ENCODE results near the gene CELF2.

The CELF2 gene

GRCh38 chr10:11272915-11273389 is 255.3 kb downstream of the CELF2 start:
- TF ChIP-seq FOXP2 (optimal IDR thresholded peaks at IDR 0.05; ENCODE audit: borderline replicate concordance, extremely low read depth, extremely low read length, insufficient read depth) (no peak), SIN3A (IDR thresholded peaks at IDR 0.05; ENCODE audit: borderline replicate concordance, insufficient read depth, low read length) (no peak), TAF1 (IDR thresholded peaks at IDR 0.05; ENCODE audit: borderline replicate concordance, insufficient read depth, low read length) (no peak), POLR2AphosphoS5 (IDR thresholded peaks at IDR 0.05; ENCODE audit: low read depth, low read length) (no peak), REST (IDR thresholded peaks at IDR 0.05; ENCODE audit: insufficient read depth in 1 of 2, low read depth in 2 of 2, low read length in 2 of 2) (no peak)

- TF ChIP-seq TAF1 (IDR thresholded peaks at IDR 0.05; ENCODE audit: borderline replicate concordance, insufficient read depth, low read length) (no peak), SIN3A (IDR thresholded peaks at IDR 0.05; ENCODE audit: borderline replicate concordance, insufficient read depth, low read length) (no peak)
These were observed 256.8 kb downstream of the CELF2 start for GRCh38 chr10:11274452-11274851.

GRCh38 chr10:11275651-11276050 is 258.0 kb downstream of the CELF2 start:
- TF ChIP-seq REST (IDR thresholded peaks at IDR 0.05; ENCODE audit: insufficient read depth in 1 of 2, low read depth in 2 of 2, low read length in 2 of 2) (no peak), TAF1 (IDR thresholded peaks at IDR 0.05; ENCODE audit: borderline replicate concordance, insufficient read depth, low read length) (no peak), SIN3A (IDR thresholded peaks at IDR 0.05; ENCODE audit: borderline replicate concordance, insufficient read depth, low read length) (no peak), FOXP2 (optimal IDR thresholded peaks at IDR 0.05; ENCODE audit: borderline replicate concordance, extremely low read depth, extremely low read length, insufficient read depth) (no peak), POLR2AphosphoS5 (IDR thresholded peaks at IDR 0.05; ENCODE audit: low read depth, low read length) (no peak)

GRCh38 chr10:11276449-11276990 is 258.8 kb downstream of the CELF2 start:
- TF ChIP-seq REST (IDR thresholded peaks at IDR 0.05; ENCODE audit: insufficient read depth in 1 of 2, low read depth in 2 of 2, low read length in 2 of 2), result no peak
- TF ChIP-seq FOXP2 (optimal IDR thresholded peaks at IDR 0.05; ENCODE audit: borderline replicate concordance, extremely low read depth, extremely low read length, insufficient read depth), result no peak
- TF ChIP-seq TAF1 (IDR thresholded peaks at IDR 0.05; ENCODE audit: borderline replicate concordance, insufficient read depth, low read length), result no peak
- no peak for TF ChIP-seq POLR2AphosphoS5 (IDR thresholded peaks at IDR 0.05; ENCODE audit: low read depth, low read length)
- TF ChIP-seq SIN3A (IDR thresholded peaks at IDR 0.05; ENCODE audit: borderline replicate concordance, insufficient read depth, low read length), result no peak

- TF ChIP-seq REST (IDR thresholded peaks at IDR 0.05; ENCODE audit: insufficient read depth in 1 of 2, low read depth in 2 of 2, low read length in 2 of 2) (no peak), FOXP2 (optimal IDR thresholded peaks at IDR 0.05; ENCODE audit: borderline replicate concordance, extremely low read depth, extremely low read length, insufficient read depth) (no peak), POLR2AphosphoS5 (IDR thresholded peaks at IDR 0.05; ENCODE audit: low read depth, low read length) (no peak), TAF1 (IDR thresholded peaks at IDR 0.05; ENCODE audit: borderline replicate concordance, insufficient read depth, low read length) (no peak), SIN3A (IDR thresholded peaks at IDR 0.05; ENCODE audit: borderline replicate concordance, insufficient read depth, low read length) (no peak)
These were observed 261.6 kb downstream of the CELF2 start for GRCh38 chr10:11279314-11279713.

Measured in PFSK-1 (cell line).